Measurements from ENCODE around the gene BCAP31.
"Not testable (repeated sequence)": the region's sequence is repeated elsewhere in the genome, so short reads cannot be mapped to it uniquely, and the experiment has no call there.

Gene BCAP31

DNA sequence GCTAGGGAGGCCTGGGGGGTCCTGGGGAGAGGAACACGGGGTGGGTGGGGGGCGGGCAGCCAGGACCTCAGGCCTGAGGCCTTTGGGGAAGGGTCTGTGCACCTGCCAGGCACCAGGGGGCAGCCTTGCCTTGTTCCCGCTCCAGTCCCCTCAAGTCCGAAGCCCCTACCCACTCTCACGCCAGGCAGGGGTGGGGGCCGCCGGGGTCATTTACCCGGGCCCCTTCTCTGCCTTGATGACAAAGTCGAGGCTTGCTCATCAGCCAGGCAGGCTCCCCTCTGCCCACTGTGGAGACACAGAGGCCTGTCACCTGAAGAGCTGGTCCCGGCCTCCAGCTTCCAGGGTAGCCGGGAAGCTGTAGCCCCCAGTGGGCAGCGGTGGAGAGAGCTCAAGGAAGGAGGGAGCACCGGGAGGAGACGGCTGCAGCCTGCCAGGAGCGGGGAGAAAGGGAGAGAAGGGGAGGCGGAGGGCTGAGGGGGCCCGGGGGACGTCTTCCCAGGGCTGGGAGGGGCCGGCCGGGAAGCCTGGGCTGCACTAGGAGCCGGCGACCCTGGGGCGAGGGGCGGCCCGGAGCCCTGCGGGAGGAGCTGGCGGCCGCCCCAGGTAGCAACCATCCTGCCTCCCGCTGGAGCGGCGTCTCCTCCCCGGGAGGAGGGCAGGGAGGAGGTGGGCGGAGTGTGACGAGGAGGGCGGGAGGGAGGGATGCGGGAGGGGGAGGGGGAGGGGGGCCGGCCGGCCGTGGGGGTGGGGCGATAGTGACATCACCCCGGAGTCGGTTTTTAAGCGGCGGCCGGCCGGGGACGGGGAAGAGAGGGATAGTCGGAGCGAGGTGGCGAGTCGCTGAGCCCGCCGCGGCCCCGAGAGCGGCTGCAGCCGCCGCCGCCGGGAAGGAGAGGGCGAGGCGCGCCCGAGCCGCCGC, 36.8 kb downstream of the BCAP31 start, which contains the start of gene SLC6A8:
TSS of gene SLC6A8 (plus strand) at position 806 of the 919 bp plus-strand sequence. CDS start 649 bp downstream, outside the sequence.
- peak within 1 kb of the TSS; percentile 51 for H3K4me3 ChIP-seq (ENCODE audit: low read length)
- TF ChIP-seq, protein P1, sequence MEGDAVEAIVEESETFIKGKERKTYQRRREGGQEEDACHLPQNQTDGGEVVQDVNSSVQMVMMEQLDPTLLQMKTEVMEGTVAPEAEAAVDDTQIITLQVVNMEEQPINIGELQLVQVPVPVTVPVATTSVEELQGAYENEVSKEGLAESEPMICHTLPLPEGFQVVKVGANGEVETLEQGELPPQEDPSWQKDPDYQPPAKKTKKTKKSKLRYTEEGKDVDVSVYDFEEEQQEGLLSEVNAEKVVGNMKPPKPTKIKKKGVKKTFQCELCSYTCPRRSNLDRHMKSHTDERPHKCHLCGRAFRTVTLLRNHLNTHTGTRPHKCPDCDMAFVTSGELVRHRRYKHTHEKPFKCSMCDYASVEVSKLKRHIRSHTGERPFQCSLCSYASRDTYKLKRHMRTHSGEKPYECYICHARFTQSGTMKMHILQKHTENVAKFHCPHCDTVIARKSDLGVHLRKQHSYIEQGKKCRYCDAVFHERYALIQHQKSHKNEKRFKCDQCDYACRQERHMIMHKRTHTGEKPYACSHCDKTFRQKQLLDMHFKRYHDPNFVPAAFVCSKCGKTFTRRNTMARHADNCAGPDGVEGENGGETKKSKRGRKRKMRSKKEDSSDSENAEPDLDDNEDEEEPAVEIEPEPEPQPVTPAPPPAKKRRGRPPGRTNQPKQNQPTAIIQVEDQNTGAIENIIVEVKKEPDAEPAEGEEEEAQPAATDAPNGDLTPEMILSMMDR (conservative IDR thresholded peaks at IDR 0.05; ENCODE audit: low read length): peak; percentile 23
- peak; percentile 59 for DNase-seq (ENCODE audit: low read depth)

DNA sequence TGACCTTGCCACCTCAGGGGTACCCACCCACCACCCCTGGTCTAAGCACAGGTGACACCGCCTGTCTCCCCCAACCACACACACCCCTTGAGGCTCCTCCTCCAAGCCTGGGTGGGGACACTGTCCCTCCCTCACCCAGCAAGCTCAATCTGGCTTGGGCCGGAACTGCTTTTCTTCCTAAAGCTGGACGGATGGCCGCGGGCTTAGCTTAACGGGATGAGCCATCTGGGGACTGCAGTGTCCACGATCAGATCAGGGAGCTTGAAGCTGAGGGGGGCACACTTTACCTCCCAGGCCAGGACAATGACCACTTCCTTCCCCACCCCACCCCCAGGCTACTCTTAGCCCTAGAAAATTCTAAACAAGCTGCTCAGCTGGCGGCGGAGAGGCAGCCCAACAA, 37.5 kb downstream of the BCAP31 start:
- H3K4me3 ChIP-seq (ENCODE audit: low read length): no peak overlapping the region
- DNase-seq (ENCODE audit: low read depth): no peak
- TF ChIP-seq, protein P1 (conservative IDR thresholded peaks at IDR 0.05; ENCODE audit: low read length): no peak

DNA sequence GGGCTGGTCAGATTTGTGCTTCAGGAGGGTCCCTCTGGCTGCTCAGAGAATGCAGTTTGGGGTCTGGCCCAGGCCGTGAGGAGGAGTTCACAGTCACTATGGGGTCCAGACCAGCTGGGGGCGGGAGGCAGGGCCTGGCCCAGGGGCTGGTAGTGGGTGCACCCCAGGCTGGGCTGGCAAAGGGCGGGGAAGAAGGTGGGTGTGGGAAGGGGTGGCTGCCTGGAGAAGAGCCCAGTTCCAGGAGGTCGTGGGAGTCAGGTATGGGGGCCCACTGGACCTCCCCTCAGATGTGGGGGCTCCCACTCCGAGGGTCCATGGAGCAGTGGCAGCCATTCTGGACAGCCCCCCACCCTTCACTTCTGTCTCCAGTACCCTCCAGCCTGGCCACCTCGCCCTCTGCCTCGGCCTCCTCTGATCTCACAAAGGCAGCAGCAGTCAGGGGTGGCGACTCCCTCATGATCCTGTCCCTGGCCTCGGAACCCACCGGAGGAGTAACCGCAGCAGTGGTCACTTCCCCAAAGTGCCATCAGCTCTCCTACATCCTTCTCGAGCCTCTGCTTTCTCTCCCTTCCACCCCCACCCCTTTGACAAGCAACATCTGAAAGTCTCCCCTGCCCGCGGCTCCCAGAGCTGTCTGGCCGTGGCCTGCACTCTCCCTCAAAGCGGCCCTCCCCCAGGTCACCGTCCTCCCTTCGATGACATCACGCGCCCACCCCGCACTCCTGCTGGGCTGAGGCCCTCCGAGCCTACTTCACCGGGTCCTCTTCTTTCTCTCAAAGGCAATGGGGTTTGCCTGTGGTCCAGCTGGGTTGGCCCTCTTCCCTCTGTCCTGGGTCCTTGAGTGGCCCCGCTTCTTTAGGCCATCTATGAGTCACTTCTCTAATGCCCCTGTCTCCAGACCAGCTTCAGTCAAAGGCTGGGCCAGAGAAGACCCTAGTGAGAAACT, 38.2 kb downstream of the BCAP31 start:
- TF ChIP-seq, protein P1 (conservative IDR thresholded peaks at IDR 0.05; ENCODE audit: low read length): no peak
- no peak for DNase-seq (ENCODE audit: low read depth)
- no peak overlapping the region for H3K4me3 ChIP-seq (ENCODE audit: low read length)

DNA sequence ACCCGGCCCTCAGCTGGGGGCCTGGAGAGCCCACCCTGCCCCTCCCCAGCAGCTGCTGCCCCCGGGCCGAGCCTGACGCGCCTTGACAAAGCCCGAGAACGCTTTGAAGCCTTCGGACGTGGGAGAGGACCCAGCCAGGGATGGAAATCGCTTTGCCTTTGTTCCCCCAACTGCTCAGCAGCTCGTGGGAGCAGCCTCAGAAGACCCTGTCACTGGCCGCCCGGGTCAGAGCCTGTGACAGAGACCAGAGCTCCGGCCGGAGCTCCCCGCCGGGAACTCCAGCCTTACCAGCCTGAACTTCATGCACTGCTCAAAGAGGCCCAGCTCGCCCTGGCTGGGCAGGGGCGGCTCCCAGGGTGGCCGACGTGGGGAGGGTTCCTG, 39.0 kb downstream of the BCAP31 start:
- DNase-seq (ENCODE audit: low read depth): no peak

DNA sequence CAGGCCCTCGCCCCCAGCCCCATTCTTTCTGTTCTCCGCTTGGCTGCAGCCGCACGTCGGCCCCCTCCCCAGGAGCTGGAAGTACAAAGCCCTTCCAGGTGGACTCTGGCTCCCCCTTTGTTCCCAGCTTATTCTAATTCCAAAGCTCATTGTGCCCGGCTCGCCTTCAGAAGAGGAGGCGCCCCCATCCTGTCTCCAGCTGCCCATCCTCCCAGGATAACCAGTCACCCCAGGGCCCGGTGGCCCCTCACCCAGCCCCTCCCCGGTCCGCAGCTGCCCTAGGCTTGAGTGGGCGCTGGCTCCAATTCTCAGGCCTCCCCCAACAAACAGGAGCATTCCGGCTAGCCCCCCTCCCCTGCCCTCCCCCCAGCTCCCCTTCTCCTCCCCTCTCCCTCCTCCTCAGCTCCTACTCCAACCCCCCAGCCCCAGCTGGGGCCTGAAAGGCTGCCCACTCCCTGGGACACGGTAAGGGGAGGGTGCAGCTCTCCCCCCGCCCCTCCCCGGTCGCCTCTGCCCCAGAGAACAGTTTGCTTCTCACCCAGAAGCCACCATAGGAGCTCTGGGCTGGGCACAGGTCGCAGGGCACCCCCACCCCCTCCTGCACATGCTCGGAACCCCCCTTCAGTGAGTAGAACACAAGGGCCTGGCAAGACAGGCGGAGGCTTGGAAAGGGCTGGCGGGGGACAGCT, 39.6 kb downstream of the BCAP31 start:
- TF ChIP-seq, protein P1 (conservative IDR thresholded peaks at IDR 0.05; ENCODE audit: low read length): no peak
- DNase-seq (ENCODE audit: low read depth): no peak
- no peak overlapping the region for H3K4me3 ChIP-seq (ENCODE audit: low read length)

More for the DNA sequence above, 39.0 kb downstream of the BCAP31 start:
- TF ChIP-seq, protein P1 (conservative IDR thresholded peaks at IDR 0.05; ENCODE audit: low read length): no peak
- H3K4me3 ChIP-seq (ENCODE audit: low read length): no peak overlapping the region

DNA sequence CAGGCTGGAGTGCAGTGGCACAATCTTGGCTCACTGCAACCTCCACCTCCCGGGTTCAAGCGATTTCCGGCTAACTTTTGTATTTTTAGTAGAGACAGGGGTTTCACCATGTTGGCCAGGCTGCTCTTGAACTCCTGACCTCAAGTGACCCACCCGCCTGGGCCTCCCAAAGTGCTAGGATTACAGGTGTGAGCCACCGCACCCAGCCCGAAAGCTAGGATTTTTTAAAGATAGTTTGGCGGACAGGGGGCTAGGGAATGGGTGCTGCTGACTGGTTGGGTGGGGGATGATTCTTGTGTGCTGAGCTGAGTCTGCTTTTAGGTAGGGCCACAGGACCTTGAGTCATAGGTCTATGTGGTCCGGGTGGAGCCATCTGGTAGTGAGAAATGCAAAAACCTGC, 40.7 kb downstream of the BCAP31 start:
- not testable (repeated sequence) for DNase-seq (ENCODE audit: low read depth); H3K4me3 ChIP-seq (ENCODE audit: low read length)

DNA sequence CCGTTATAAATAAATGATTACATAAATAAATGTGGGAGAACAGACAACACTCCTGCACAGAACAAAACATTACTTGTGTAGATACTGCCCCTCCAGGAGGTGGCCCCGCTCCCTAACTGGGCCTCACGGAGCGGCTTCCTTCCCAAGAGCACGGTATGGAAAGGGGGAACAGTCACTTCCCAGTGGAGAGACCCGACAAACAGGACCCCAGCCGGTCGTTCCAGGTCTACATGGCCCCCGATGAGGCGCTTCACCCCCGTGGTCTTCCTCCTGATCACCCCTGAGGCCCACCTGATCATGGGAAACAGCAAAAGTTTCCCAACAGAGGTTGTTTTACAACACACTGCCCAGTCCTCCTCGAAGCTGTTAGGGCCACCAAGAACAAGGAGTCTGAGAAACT, 43.0 kb downstream of the BCAP31 start:
- no peak overlapping the region for H3K4me3 ChIP-seq (ENCODE audit: low read length)
- TF ChIP-seq, protein P1 (conservative IDR thresholded peaks at IDR 0.05; ENCODE audit: low read length): no peak
- no peak for DNase-seq (ENCODE audit: low read depth)
